Muscle layer of duodenum (tissue), 2 donors: ENCODE data around the gene CREB3L4.

ENCODE experiments used
- H3K27ac ChIP-seq: one replicate; pipeline ENCODE4 v1.7.0; 2013; ENCODE audit warnings: mild to moderate bottlenecking, low read length
- H3K27me3 ChIP-seq: one replicate; pipeline ENCODE4 v1.7.0; 2013; ENCODE audit warnings: low read depth, mild to moderate bottlenecking, control low read depth, low read length
- H3K36me3 ChIP-seq, 2 donors: one replicate each; pipeline ENCODE4 v1.7.0; 2013; ENCODE audit warnings: low read length in 2 of 2, control low read depth in 1 of 2, mild to moderate bottlenecking in 1 of 2; ENCODE audit not compliant: insufficient read depth in 2 of 2, control insufficient read depth in 1 of 2
- H3K4me1 ChIP-seq, 2 donors: one replicate each; pipeline ENCODE4 v1.7.0; 2013; ENCODE audit warnings: low read length in 2 of 2, mild to moderate bottlenecking in 2 of 2, control low read depth in 1 of 2, moderate library complexity in 1 of 2; ENCODE audit not compliant: insufficient read depth in 2 of 2, control insufficient read depth in 1 of 2
- H3K4me3 ChIP-seq, 2 donors: one replicate each; pipeline ENCODE4 v1.7.0; 2013; ENCODE audit warnings: low read length in 2 of 2, low read depth in 1 of 2, mild to moderate bottlenecking in 1 of 2
- H3K9me3 ChIP-seq, 2 donors: one replicate each; pipeline ENCODE4 v1.7.0; 2013; ENCODE audit warnings: low read length in 2 of 2, control low read depth in 1 of 2, mild to moderate bottlenecking in 1 of 2; ENCODE audit not compliant: control insufficient read depth in 1 of 2
- donor health status: healthy.

Gene CREB3L4

GRCh38 chr1:153962088-153963029, 5.3 kb upstream of the CREB3L4 start:
- Histone ChIP-seq H3K36me3 (peaks cover 9 to 10% of the 10 kb centered on the region in 2 donors), H3K4me1 (peaks cover 32 to 47% of the 10 kb centered on the region in 2 donors), H3K9me3 (no peaks in the 10 kb centered on the region)

GRCh38 chr1:153963030-153963849, 4.5 kb upstream of the CREB3L4 start, which contains the start of gene SLC39A1:
SLC39A1 (minus strand) TSS chr1:153963537; CDS start chr1:153962715, 822 bp downstream.
- peak within 1 kb of the TSS; percentile 94 for H3K27ac ChIP-seq
- H3K4me3 ChIP-seq = peak within 1 kb of the TSS; percentile 81 to 84
- H3K4me1 ChIP-seq = peaks cover 30 to 45% of the 10 kb centered on the region in 2 donors
- H3K36me3 ChIP-seq = peaks cover 8 to 10% of the 10 kb centered on the region in 2 donors
- H3K27me3 ChIP-seq = no peaks in the 10 kb centered on the region
- H3K9me3 ChIP-seq = no peaks in the 10 kb centered on the region

More at GRCh38 chr1:153962088-153963029, 5.3 kb upstream of the CREB3L4 start:
- Histone ChIP-seq H3K27ac (peak overlapping the region; percentile 94), H3K27me3 (no peaks in the 10 kb centered on the region), H3K4me3 (peak overlapping the region; percentile 81 to 84)

- peaks cover 28 to 49% of the 10 kb centered on the region in 2 donors for H3K4me1 ChIP-seq
- peak overlapping the region; percentile 94 for H3K27ac ChIP-seq
- H3K36me3 ChIP-seq = peaks cover 6 to 10% of the 10 kb centered on the region in 2 donors
- H3K9me3 ChIP-seq = no peaks in the 10 kb centered on the region
- peak overlapping the region; percentile 81 to 84 for H3K4me3 ChIP-seq
- H3K27me3 ChIP-seq = no peaks in the 10 kb centered on the region
Measured at GRCh38 chr1:153963850-153964331, 3.8 kb upstream of the CREB3L4 start.

DNA sequence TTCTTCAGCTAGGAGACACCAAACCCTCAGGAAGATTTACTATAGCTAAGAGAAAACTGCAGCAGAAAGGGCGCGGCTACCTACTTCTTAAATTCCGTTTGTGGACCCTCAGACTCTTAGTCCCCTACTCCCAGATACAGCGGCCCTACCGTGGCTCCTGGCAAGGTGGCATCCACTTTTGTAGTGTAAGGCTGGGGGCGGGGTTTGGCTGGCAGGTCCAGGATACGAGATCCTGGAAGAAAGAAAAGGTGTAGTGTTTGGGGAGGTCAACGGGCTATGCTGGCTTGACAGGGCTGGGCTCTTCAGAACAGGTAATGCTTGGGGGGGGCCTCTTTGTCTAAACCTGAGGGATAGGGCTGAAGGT, 280 bp downstream of the CREB3L4 start:
- peaks cover 3% of the 10 kb centered on the region in 2 donors for H3K36me3 ChIP-seq
- H3K4me3 ChIP-seq = peak overlapping the region; percentile 65 to 82
- no peaks in the 10 kb centered on the region for H3K9me3 ChIP-seq
- peaks cover 11 to 23% of the 10 kb centered on the region in 2 donors for H3K4me1 ChIP-seq
- H3K27me3 ChIP-seq = no peaks in the 10 kb centered on the region
- peak overlapping the region; percentile 90 for H3K27ac ChIP-seq

- H3K27ac ChIP-seq = peak overlapping the region; percentile 90
Measured at GRCh38 chr1:153968408-153968807, 706 bp downstream of the CREB3L4 start.

DNA sequence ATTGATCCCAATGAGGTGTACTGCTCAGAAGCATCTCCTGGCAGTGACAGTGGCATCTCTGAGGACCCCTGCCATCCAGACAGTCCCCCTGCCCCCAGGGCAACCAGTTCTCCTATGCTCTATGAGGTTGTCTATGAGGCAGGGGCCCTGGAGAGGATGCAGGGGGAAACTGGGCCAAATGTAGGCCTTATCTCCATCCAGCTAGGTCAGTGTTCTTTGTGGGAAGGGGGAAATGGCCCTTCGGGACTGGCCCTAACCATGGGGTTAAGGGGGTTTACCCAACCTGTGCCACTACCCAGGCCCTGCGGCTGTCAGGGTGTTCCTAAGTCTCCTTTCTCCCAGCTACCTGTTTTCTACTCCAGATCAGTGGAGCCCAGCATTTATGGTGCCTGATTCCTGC, 1.3 kb downstream of the CREB3L4 start:
- Histone ChIP-seq H3K4me1 (peaks cover 11 to 23% of the 10 kb centered on the region in 2 donors), H3K9me3 (no peaks in the 10 kb centered on the region), H3K4me3 (peak overlapping the region in 1 of 2 donors; percentile 65), H3K27ac (no peak overlapping the region), H3K36me3 (peaks cover 11 to 13% of the 10 kb centered on the region in 2 donors), H3K27me3 (no peaks in the 10 kb centered on the region)

More at GRCh38 chr1:153968408-153968807, 706 bp downstream of the CREB3L4 start:
- H3K4me1 ChIP-seq = peaks cover 11 to 23% of the 10 kb centered on the region in 2 donors
- H3K9me3 ChIP-seq = no peaks in the 10 kb centered on the region
- H3K4me3 ChIP-seq = peak overlapping the region; percentile 65 to 82
- H3K36me3 ChIP-seq = peaks cover 6 to 7% of the 10 kb centered on the region in 2 donors
- H3K27me3 ChIP-seq = no peaks in the 10 kb centered on the region

- Histone ChIP-seq H3K36me3 (peaks cover 22 to 24% of the 10 kb centered on the region in 2 donors), H3K27me3 (no peaks in the 10 kb centered on the region), H3K4me1 (peaks cover 8 to 19% of the 10 kb centered on the region in 2 donors), H3K4me3 (no peak overlapping the region), H3K9me3 (no peaks in the 10 kb centered on the region), H3K27ac (no peak overlapping the region)
Measured at GRCh38 chr1:153970346-153970745, 2.6 kb downstream of the CREB3L4 start.

- Histone ChIP-seq H3K27me3 (no peaks in the 10 kb centered on the region), H3K27ac (no peak overlapping the region), H3K36me3 (peaks cover 22 to 24% of the 10 kb centered on the region in 2 donors), H3K4me3 (no peak overlapping the region), H3K9me3 (no peaks in the 10 kb centered on the region), H3K4me1 (peaks cover 12 to 26% of the 10 kb centered on the region in 2 donors)
Measured at GRCh38 chr1:153973071-153973470, 5.4 kb downstream of the CREB3L4 start.

DNA sequence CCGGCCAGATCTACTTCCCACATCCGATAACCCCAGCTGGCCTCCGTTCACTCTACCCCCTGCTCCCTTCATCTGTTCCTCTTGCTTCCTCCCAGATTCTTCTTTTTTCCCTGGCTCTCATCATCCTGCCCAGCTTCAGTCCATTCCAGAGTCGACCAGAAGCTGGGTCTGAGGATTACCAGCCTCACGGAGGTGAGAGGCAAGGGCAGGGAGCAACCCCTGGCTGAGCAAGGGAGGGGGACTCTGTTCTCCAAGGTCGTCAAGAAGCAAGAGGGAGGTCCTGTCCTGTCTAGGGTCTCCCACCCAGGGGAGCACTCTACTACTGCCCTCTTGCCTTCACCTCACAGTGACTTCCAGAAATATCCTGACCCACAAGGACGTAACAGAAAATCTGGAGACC, 5.8 kb downstream of the CREB3L4 start:
- Histone ChIP-seq H3K9me3 (no peaks in the 10 kb centered on the region), H3K27ac (no peak overlapping the region), H3K36me3 (peaks cover 22 to 24% of the 10 kb centered on the region in 2 donors)

GRCh38 chr1:153976819-153977249, 9.1 kb downstream of the CREB3L4 start:
- Histone ChIP-seq H3K9me3 (no peaks in the 10 kb centered on the region), H3K4me3 (peak overlapping the region; percentile 90 to 92), H3K27ac (peak overlapping the region; percentile 90), H3K27me3 (no peaks in the 10 kb centered on the region), H3K4me1 (peaks cover 12 to 24% of the 10 kb centered on the region in 2 donors), H3K36me3 (peaks cover 26% of the 10 kb centered on the region in 2 donors)

More for the DNA sequence above, 5.8 kb downstream of the CREB3L4 start:
- H3K27me3 ChIP-seq = no peaks in the 10 kb centered on the region
- peaks cover 12 to 26% of the 10 kb centered on the region in 2 donors for H3K4me1 ChIP-seq
- H3K4me3 ChIP-seq = no peak overlapping the region
